GM12878 (cell line): Measurements from ENCODE around the gene IL15.

Source experiments
- BRCA1 ChIP-seq: IDR thresholded peaks from 2 replicates; pipeline ENCODE4 v1.6.1; 2011; ENCODE audit warnings: low read depth, low read length, improper control_type of control experiment
- ETV6 ChIP-seq, 2 experiments: fragments of 450-650 bp in 1 of 2; IDR thresholded peaks in 1 of 2; conservative IDR thresholded peaks in 1 of 2; 2 replicates each; pipeline ENCODE4 v1.6.1; 2014; ENCODE audit warnings: antibody characterized with exemption in 1 of 2, borderline replicate concordance in 1 of 2, low read depth in 1 of 2, mild to moderate bottlenecking in 1 of 2, moderate library complexity in 1 of 2
- JUND ChIP-seq: IDR thresholded peaks from 2 replicates; pipeline ENCODE4 v1.6.1; 2012; ENCODE audit warnings: low read depth, mild to moderate bottlenecking, low read length, improper control_type of control experiment, moderate library complexity
- MYC ChIP-seq: IDR thresholded peaks from 2 replicates; pipeline ENCODE4 v1.6.1; 2011; ENCODE audit warnings: mild to moderate bottlenecking, low read length, moderate library complexity, inconsistent platforms; ENCODE audit not compliant: insufficient read depth, insufficient replicate concordance, insufficient read length, severe bottlenecking
- STAT3 ChIP-seq: IDR thresholded peaks from 2 replicates; pipeline ENCODE4 v1.6.1; 2011; ENCODE audit warnings: low read depth, low read length, improper control_type of control experiment
- TF ChIP-seq, protein P1 (sequence below), 3 experiments: IDR thresholded peaks in 2 of 3; conservative IDR thresholded peaks in 1 of 3; 2 replicates each; pipeline ENCODE4 v1.5.1; 2011; ENCODE audit warnings: low read depth in 3 of 3, low read length in 3 of 3, mild to moderate bottlenecking in 3 of 3, control low read depth in 2 of 3, moderate library complexity in 2 of 3, inconsistent platforms in 1 of 3, mixed read lengths in 1 of 3; ENCODE audit not compliant: control insufficient read depth in 2 of 3, insufficient read depth in 1 of 3; ENCODE audit errors: extremely low read depth in 1 of 3
- TF ChIP-seq, protein P2 (sequence below): IDR thresholded peaks from 2 replicates; pipeline ENCODE4 v1.6.1; 2011; ENCODE audit warnings: low read depth, mild to moderate bottlenecking, low read length, moderate library complexity, borderline replicate concordance; ENCODE audit errors: extremely low read depth
- TF ChIP-seq, protein P3 (sequence below): IDR thresholded peaks from 2 replicates; pipeline ENCODE4 v1.6.1; 2011; ENCODE audit warnings: mild to moderate bottlenecking, low read depth, low read length, moderate library complexity; ENCODE audit not compliant: insufficient replicate concordance

DNA sequence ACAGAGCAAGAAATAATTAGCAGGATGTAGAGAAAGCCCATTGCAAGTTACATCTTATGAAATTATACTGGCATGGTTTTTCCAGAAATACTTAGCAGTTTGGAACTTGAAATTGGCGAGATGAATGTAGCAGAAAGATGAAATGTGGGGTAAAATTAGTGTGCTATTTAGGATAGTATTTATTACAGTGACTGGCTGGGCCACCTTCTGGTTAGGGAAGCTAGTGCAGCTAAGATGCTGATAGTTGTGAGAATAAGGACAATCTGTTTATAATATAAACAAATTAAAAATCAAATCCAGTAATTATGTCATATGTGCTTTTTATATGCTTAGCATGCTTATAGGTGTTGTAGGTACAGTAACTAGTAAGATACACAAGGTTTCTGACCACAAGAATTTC is 74.8 kb downstream of the IL15 start:
- TF ChIP-seq, protein P1, sequence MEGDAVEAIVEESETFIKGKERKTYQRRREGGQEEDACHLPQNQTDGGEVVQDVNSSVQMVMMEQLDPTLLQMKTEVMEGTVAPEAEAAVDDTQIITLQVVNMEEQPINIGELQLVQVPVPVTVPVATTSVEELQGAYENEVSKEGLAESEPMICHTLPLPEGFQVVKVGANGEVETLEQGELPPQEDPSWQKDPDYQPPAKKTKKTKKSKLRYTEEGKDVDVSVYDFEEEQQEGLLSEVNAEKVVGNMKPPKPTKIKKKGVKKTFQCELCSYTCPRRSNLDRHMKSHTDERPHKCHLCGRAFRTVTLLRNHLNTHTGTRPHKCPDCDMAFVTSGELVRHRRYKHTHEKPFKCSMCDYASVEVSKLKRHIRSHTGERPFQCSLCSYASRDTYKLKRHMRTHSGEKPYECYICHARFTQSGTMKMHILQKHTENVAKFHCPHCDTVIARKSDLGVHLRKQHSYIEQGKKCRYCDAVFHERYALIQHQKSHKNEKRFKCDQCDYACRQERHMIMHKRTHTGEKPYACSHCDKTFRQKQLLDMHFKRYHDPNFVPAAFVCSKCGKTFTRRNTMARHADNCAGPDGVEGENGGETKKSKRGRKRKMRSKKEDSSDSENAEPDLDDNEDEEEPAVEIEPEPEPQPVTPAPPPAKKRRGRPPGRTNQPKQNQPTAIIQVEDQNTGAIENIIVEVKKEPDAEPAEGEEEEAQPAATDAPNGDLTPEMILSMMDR (IDR thresholded peaks at IDR 0.05 in 2 of 3, conservative IDR thresholded peaks at IDR 0.05 in 1 of 3; ENCODE audit: control insufficient read depth in 2 of 3, extremely low read depth in 1 of 3, insufficient read depth in 1 of 3, low read depth in 3 of 3, low read length in 3 of 3), result peak; percentile 49 to 56 (median 54)
- TF ChIP-seq, protein P2, sequence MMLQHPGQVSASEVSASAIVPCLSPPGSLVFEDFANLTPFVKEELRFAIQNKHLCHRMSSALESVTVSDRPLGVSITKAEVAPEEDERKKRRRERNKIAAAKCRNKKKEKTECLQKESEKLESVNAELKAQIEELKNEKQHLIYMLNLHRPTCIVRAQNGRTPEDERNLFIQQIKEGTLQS, result no peak
- no peak for TF ChIP-seq MYC
- no peak for TF ChIP-seq BRCA1
- no peak for TF ChIP-seq JUND
- no peak for TF ChIP-seq STAT3
- TF ChIP-seq, protein P3, sequence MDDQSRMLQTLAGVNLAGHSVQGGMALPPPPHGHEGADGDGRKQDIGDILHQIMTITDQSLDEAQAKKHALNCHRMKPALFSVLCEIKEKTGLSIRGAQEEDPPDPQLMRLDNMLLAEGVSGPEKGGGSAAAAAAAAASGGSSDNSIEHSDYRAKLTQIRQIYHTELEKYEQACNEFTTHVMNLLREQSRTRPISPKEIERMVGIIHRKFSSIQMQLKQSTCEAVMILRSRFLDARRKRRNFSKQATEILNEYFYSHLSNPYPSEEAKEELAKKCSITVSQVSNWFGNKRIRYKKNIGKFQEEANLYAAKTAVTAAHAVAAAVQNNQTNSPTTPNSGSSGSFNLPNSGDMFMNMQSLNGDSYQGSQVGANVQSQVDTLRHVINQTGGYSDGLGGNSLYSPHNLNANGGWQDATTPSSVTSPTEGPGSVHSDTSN, result no peak
- no peak for TF ChIP-seq ETV6 (conservative IDR thresholded peaks at IDR 0.05 in 1 of 2, IDR thresholded peaks at IDR 0.05 in 1 of 2; ENCODE audit: borderline replicate concordance in 1 of 2, low read depth in 1 of 2)
